Measurements from ENCODE around the gene MAP2K5.

DNA sequence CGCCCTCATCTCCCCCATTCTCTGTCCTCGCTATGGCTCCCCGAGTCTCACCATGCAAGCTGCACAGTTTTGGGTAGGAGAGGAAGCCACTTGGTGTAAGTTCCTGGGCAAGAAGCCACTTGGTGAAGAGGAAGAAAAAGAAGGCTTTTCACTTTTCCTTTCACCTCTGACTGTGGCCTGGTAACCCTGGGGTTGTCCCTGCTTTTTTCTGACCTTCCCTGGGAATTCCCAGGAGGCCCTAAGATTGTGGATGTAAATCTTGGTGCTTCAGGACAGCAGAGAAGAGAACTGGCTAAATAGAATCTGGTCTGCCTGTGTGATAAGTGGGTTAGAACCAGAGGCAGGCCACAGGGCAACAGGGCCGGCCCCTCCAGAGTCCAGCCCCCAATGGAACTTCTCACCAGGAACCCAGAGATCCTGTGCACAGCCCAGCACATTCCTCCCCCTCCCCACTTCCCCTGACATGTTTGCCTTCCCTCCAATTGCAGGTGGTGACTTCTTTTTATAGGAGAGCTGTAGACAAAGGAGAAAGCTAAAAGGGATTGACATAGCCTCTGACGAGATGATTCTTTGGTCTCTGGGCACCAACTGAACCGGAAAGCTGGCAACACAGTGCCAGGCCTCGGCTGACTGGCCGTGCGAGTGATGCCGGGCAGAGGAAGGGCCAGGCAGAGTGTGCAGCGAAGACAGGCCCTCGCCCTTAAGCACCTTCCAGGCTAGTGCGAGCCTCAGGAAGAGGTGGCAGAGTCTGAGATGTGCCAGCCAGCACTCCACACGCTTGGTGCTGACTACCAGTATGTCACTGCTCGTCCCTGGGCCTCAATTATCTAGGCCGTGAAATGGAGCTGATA, 263.4 kb downstream of the MAP2K5 start:
- TF ChIP-seq POLR2A (IDR thresholded peaks at IDR 0.05) (no peak), POLR2AphosphoS5 (IDR thresholded peaks at IDR 0.05) (no peak)
- TF ChIP-seq, protein P1, sequence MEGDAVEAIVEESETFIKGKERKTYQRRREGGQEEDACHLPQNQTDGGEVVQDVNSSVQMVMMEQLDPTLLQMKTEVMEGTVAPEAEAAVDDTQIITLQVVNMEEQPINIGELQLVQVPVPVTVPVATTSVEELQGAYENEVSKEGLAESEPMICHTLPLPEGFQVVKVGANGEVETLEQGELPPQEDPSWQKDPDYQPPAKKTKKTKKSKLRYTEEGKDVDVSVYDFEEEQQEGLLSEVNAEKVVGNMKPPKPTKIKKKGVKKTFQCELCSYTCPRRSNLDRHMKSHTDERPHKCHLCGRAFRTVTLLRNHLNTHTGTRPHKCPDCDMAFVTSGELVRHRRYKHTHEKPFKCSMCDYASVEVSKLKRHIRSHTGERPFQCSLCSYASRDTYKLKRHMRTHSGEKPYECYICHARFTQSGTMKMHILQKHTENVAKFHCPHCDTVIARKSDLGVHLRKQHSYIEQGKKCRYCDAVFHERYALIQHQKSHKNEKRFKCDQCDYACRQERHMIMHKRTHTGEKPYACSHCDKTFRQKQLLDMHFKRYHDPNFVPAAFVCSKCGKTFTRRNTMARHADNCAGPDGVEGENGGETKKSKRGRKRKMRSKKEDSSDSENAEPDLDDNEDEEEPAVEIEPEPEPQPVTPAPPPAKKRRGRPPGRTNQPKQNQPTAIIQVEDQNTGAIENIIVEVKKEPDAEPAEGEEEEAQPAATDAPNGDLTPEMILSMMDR (IDR thresholded peaks at IDR 0.05) = no peak
